ENCODE results near the gene MBD3L1. TPM values are rescaled to one million over a fixed set of nuclear protein-coding genes. Genes with fewer than 3 reads are reported as not detected.
A peak's percentile ranks its signal among the peaks of the same experiment; 100 is the strongest.

MBD3L1 gene
- total and polyA plus RNA-seq, 9 of the 15 experiments (the other 6 are each of a cell fraction or from before 2014, with no cell fraction given) = not detected

- 0 out of 2 replicates have a peak, but pooled peaks have one; percentile 44 for TF ChIP-seq SOX6 (IDR thresholded peaks at IDR 0.05)
- no peak for TF ChIP-seq ZNF444 (CRISPR knock-in tag; IDR thresholded peaks at IDR 0.05)
- TF ChIP-seq PKNOX1 (IDR thresholded peaks at IDR 0.05) = peak; percentile 97
- TF ChIP-seq SRSF1 (IDR thresholded peaks at IDR 0.05; ENCODE audit: low read depth, low read length) = no peak
- no peak for TF ChIP-seq ZNF174 (CRISPR knock-in tag; IDR thresholded peaks at IDR 0.05)
- peak; percentile 60 for TF ChIP-seq HCFC1 (IDR thresholded peaks at IDR 0.05; ENCODE audit: low read depth, low read length)
- TF ChIP-seq POLR2A (conservative IDR thresholded peaks at IDR 0.05) = peak; percentile 94
- TF ChIP-seq BCL6 (CRISPR knock-in tag; IDR thresholded peaks at IDR 0.05) = no peak
- no peak for TF ChIP-seq ZNF785 (CRISPR knock-in tag; IDR thresholded peaks at IDR 0.05)
- TF ChIP-seq ILF3 (IDR thresholded peaks at IDR 0.05; ENCODE audit: borderline replicate concordance) = peak; percentile 24; the same call in 1 of the 2 replicates
- no peak for TF ChIP-seq ARID3A (IDR thresholded peaks at IDR 0.05; ENCODE audit: borderline replicate concordance, low read depth, low read length)
- peak; percentile 33; the same call in 1 of the 2 replicates for TF ChIP-seq JUND (IDR thresholded peaks at IDR 0.05; ENCODE audit: borderline replicate concordance, low read depth, low read length)
- TF ChIP-seq JUND (tag; IDR thresholded peaks at IDR 0.05; ENCODE audit: borderline replicate concordance, low read depth, low read length) = no peak
- 0 out of 2 replicates have a peak, but pooled peaks have one; percentile 48 for TF ChIP-seq ZNF24 (IDR thresholded peaks at IDR 0.05)
- no peak for TF ChIP-seq ZNF23 (CRISPR knock-in tag; IDR thresholded peaks at IDR 0.05)
- peak in 1 of 2 experiments; percentile 39; a peak in 1 of 4 replicates for TF ChIP-seq KDM4B (IDR thresholded peaks at IDR 0.05; ENCODE audit: borderline replicate concordance in 2 of 2, low read depth in 1 of 2)
- TF ChIP-seq SETDB1 (IDR thresholded peaks at IDR 0.05; ENCODE audit: low read length) = no peak
- no peak for TF ChIP-seq ZNF583 (CRISPR knock-in tag; IDR thresholded peaks at IDR 0.05)
- TF ChIP-seq PPARD (CRISPR knock-in tag; IDR thresholded peaks at IDR 0.05) = no peak
- no peak for TF ChIP-seq COPS2 (conservative IDR thresholded peaks at IDR 0.05)
- no peak for TF ChIP-seq MIER1 (IDR thresholded peaks at IDR 0.05; ENCODE audit: low read depth)
- peak; percentile 44 for TF ChIP-seq MXD1 (CRISPR knock-in tag; IDR thresholded peaks at IDR 0.05; ENCODE audit: borderline replicate concordance, poor library complexity, severe bottlenecking)
- no peak for TF ChIP-seq ARID3B (CRISPR knock-in tag; IDR thresholded peaks at IDR 0.05; ENCODE audit: borderline replicate concordance)
- no peak for TF ChIP-seq ZNF311 (CRISPR knock-in tag; IDR thresholded peaks at IDR 0.05)
- 0 out of 2 replicates have a peak, but pooled peaks have one; percentile 58 for TF ChIP-seq DIDO1 (tag; IDR thresholded peaks at IDR 0.05; ENCODE audit: low read depth)
- TF ChIP-seq NFRKB (IDR thresholded peaks at IDR 0.05; ENCODE audit: low read depth) = no peak
These were observed at the start of gene MBD3L1, which contains the start of gene ZNF558 (continued) for GRCh38 chr19:8832132-8833021.
